HG02642 (cell line): Measurements from ENCODE around the gene YBX3.

Experiments
- ATAC-seq: cut with Tn5 transposase; IDR thresholded peaks from one replicate; pipeline ENCODE4 v1.9.1; 2021; ENCODE audit warnings: mild to moderate bottlenecking; ENCODE audit not compliant: unreplicated experiment, poor library complexity

Gene YBX3

GRCh38 chr12:10725003-10725402 lies 1.9 kb upstream of the YBX3 start:
- no peak for ATAC-seq

DNA sequence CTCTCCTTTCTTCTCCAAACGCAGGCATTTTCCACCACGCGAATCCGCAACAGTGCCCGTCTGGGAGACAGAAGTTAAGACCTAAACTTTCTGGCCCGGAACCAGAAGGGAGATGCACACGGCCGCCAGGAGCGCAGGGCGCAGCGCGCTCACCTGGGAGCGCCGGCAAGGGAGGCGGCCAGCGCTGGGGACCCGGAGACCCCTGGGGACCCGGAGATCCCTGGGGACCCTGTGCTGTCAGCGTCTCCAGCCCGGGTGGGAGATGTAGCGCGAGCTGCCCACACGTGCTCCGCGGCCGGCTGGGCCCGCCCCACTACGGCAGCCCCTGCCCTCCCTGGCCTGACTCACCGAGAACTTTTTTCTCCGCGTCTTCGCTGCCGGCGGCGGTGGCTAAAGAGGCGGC lies 620 bp downstream of the YBX3 start:
- ATAC-seq = peak; percentile 49

DNA sequence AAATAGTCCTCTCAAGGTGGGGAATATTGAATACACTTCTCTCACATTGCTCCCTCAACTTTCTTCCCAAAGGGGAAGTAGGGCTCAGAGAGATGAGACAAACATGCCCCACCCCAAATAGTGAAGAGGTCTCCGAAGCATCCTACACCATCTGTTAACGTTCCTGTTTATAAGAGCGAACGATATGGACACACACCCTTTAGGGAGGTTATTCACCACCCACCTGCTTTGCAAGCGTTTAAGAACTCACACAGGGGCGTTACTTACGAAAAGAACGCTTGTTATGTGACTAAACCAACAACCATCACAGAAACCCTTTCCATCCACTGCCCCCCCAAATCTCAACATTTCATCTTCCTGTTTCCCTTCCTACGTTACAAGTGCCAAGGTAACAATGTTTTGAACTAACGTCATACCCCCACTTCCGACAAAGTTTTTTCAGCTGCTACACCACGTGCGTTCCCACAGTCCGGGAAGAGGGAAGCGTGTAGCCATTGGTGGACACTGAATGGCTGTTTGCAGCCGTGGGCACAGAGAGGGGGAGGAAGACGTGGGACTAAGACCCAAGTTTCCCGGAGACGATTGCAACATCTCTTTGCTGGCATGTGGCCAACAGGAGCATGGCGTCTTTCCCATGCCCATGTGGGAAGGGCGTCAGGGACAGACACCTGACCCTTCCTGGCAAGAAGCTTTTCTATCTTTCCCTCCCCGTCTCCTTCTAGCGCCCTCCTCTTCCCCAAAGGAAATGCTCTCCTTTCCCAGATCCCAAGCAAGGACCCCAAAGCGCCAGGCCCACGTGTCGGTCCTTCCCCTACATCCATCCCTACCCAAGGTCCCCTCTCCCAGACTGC lies 1.2 kb downstream of the YBX3 start:
- peak; percentile 35 for ATAC-seq

GRCh38 chr12:10720974-10721650 lies 2.0 kb downstream of the YBX3 start:
- no peak for ATAC-seq

GRCh38 chr12:10719482-10719881 lies 3.6 kb downstream of the YBX3 start:
- no peak for ATAC-seq

- ATAC-seq = no peak
Observed at GRCh38 chr12:10718279-10718821, 4.8 kb downstream of the YBX3 start.

DNA sequence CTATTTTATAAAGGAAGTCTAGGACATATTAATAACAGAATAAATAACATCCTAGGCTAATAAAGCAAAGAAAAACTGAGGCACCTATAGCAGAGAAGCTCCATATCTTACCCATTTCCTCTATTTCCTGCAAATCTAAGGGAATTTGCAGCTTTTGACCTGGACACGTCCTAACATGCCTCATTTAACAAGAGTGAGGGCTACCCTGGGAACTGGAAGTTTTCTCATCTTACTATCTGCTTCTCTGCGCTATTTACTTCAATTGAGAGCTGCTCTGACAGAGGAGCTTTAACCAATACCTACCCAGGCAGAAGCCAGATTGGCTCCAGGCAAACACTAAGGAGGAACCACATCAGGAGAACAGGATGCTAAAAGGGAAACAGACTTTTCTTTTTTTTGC lies 5.7 kb downstream of the YBX3 start:
- ATAC-seq = no peak

GRCh38 chr12:10716704-10717315 lies 6.3 kb downstream of the YBX3 start:
- ATAC-seq = no peak

GRCh38 chr12:10716277-10716676 lies 6.8 kb downstream of the YBX3 start:
- no peak for ATAC-seq

GRCh38 chr12:10715491-10715890 lies 7.6 kb downstream of the YBX3 start:
- no peak for ATAC-seq

- ATAC-seq = no peak
Observed at GRCh38 chr12:10709808-10710207, 13.3 kb downstream of the YBX3 start.

DNA sequence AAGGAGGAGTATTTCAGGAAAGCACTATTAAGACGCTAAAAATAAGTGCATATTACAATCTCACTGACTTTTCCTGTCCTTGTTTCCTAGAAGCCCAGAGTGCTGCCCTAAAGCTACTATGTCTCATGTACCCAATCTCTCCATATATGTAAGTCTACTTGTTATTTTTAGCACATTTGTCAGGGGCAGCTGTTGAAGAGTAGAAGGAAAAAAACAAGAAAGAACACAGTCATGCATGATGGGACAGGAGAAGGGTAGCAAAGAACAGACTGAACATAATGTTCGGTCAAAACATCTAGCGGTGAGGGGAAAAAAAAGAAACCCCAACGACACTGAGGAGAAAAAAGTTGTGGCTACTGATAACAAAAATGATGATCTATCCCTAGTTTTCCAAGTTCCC lies 14.3 kb downstream of the YBX3 start:
- no peak for ATAC-seq

GRCh38 chr12:10705655-10706054 lies 17.5 kb downstream of the YBX3 start:
- no peak for ATAC-seq

DNA sequence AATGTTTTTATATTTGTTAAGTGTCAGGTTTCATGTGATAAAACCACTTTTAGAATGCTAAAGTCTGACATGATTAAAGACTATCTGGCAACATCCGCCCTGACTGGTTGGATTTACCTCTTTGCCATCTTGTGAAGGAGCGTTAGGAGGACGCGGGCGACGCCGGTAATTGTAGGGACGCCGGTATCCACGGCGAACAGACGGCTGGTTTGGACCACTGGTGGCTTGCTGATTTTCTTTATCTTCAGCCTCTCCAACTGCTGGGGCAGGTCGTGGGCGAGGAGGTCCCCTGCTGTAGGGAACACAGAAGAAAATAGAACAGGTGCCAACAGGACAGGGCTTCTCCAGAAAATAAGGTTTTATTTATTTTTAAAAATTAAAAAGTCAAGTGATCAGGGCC lies 21.3 kb downstream of the YBX3 start:
- no peak for ATAC-seq

DNA sequence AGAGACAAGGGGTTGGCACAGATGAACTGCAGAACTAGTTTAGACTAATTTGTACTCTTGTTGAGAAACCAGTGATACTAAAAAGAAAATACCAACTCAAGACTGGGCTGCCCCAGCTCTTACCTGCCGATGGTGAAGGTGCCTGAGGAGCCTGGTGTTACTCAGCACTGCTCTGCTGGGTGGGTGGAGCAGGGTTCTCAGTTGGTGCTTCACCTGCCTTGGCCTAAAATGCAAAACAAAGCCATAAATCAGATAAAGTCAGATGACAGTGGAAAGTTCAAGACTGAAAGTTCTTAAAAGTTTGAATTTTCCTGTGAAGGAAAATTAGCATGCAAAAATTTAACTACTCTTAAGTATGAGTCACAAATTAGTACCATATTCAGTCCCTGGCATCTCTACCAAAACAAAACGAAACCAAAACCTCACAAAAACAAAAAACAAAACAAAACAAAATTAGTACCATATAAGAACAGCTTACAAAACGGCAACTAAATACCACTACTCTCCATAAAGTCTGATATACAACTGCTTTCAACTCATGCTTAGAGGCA lies 21.9 kb downstream of the YBX3 start:
- peak; percentile 68 for ATAC-seq

GRCh38 chr12:10700581-10700980 lies 22.5 kb downstream of the YBX3 start:
- ATAC-seq = no peak

DNA sequence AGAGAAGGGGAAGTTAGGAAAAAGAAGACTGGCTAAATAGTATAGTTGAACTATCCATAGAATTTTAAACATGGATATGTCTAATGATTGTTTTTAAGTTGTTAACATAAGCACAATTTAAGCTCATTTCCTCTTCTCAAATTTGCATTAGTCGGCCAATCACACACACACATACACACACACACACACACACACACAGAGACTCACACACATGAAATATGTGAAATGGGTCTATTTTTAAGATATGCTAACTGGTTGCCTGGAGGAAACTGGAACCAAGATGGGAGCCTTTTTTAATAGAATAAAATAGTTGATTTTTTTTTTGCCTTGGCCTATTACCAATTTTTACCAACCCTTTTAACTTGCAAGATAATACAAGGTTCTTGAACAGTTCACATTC lies 25.3 kb downstream of the YBX3 start:
- ATAC-seq = no peak

- ATAC-seq = no peak
Observed at GRCh38 chr12:10697156-10697555, 26.0 kb downstream of the YBX3 start.

GRCh38 chr12:10690906-10691305 lies 32.2 kb downstream of the YBX3 start:
- ATAC-seq = no peak

DNA sequence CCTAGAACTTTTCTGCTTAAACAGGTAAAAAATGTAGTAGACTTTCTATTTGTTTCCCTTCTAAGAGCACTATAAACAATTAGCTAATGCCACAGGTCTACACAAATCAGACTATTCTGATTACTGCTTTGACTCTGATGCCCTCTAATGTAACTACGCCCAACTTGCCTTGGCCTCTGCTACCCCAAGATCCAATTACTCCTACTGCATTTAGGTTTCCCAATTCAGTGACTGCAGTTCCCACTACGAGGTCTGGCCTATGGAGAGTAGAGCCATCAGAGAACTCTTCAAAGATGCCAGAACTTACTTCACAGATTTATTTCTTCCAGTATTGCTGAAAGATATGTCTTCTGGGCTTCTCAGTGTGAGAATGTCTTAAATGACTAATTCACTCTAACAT lies 34.0 kb downstream of the YBX3 start:
- no peak for ATAC-seq

DNA sequence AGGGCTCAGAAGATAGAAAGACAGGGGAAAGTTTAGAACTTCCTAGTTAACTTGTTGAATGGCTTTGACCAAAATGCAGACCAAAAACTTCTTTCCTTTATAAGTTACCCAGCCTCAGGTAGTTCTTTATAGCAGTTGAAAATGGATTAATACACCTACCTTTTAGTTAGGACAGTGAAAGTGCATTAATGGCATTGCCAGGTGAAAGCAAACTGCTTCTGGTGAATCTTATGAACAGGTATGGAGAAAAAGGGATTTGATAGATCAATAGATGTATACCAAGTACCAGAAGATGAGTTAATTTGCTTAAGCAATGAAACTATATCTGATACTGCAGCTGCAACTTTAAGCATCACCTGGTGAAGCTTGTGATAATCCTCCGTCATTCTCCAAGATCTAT lies 35.1 kb downstream of the YBX3 start:
- no peak for ATAC-seq
